GM23338 (cell line): ENCODE data around the gene LDHAL6A. TPM values are rescaled to one million over a fixed set of nuclear protein-coding genes. Genes with fewer than 3 reads are reported as not detected.

Experiments
- ATAC-seq: fragments of 200-7000 bp; cut with Tn5 transposase; 3 replicates; pipeline ENCODE4 v1.9.1; 2020
- DNase-seq: peaks from one replicate; pipeline ENCODE4 v3.0.0-alpha.2; 2015; ENCODE audit warnings: low spot score
- H2AFZ ChIP-seq: fragments of 200-600 bp; sonication (generic); 2 replicates; pipeline ENCODE4 v1.8.0; 2016; ENCODE audit warnings: antibody characterized with exemption, mild to moderate bottlenecking, moderate library complexity
- H3F3A ChIP-seq: fragments of 200-600 bp; sonication (generic); replicated peaks from 2 replicates; pipeline ENCODE4 v1.8.0; 2017; ENCODE audit warnings: antibody characterized with exemption, mixed run types, low read depth
- H3K27ac ChIP-seq: fragments of 200-600 bp; sonication (generic); 2 replicates; pipeline ENCODE4 v1.6.1; 2016; ENCODE audit warnings: low read depth
- H3K27me3 ChIP-seq: fragments of 200-600 bp; sonication (generic); 2 replicates; pipeline ENCODE4 v1.8.0; 2016; ENCODE audit warnings: mild to moderate bottlenecking, mixed run types, moderate library complexity; ENCODE audit not compliant: insufficient read depth
- H3K36me3 ChIP-seq: fragments of 200-600 bp; sonication (generic); 2 replicates; pipeline ENCODE4 v1.8.0; 2016; ENCODE audit warnings: mild to moderate bottlenecking; ENCODE audit not compliant: insufficient read depth
- H3K4me1 ChIP-seq: fragments of 200-600 bp; sonication (generic); 2 replicates; pipeline ENCODE4 v1.8.0; 2016; ENCODE audit warnings: mild to moderate bottlenecking, moderate library complexity; ENCODE audit not compliant: insufficient read depth
- H3K4me2 ChIP-seq: fragments of 200-600 bp; sonication (generic); 2 replicates; pipeline ENCODE4 v1.7.1; 2017; ENCODE audit warnings: mixed run types
- H3K4me3 ChIP-seq: fragments of 200-600 bp; sonication (generic); 2 replicates; pipeline ENCODE4 v1.6.1; 2016; ENCODE audit warnings: mixed run types
- H3K79me2 ChIP-seq: fragments of 200-600 bp; sonication (generic); replicated peaks from 2 replicates; pipeline ENCODE4 v1.8.0; 2017; ENCODE audit warnings: mild to moderate bottlenecking; ENCODE audit not compliant: insufficient read depth
- H3K9me2 ChIP-seq: fragments of 200-600 bp; sonication (generic); 2 replicates; pipeline ENCODE4 v1.8.0; 2017; ENCODE audit not compliant: insufficient read depth
- H4K20me1 ChIP-seq: fragments of 200-600 bp; sonication (generic); replicated peaks from 2 replicates; pipeline ENCODE4 v1.8.0; 2017; ENCODE audit warnings: mild to moderate bottlenecking; ENCODE audit not compliant: insufficient read depth
- H3K27ac Mint-ChIP-seq: 2 replicates; pipeline ENCODE4 v1.8.0; 2020; ENCODE audit warnings: inconsistent platforms, mild to moderate bottlenecking, moderate library complexity, mixed read lengths
- H3K27me3 Mint-ChIP-seq: 3 replicates; pipeline ENCODE4 v1.8.0; 2022; ENCODE audit warnings: low read depth, mild to moderate bottlenecking, moderate library complexity, mixed read lengths, inconsistent platforms; ENCODE audit not compliant: insufficient read depth, poor library complexity
- H3K36me3 Mint-ChIP-seq: 3 replicates; pipeline ENCODE4 v1.8.0; 2021; ENCODE audit warnings: low read depth, mild to moderate bottlenecking, inconsistent platforms, moderate library complexity, mixed read lengths
- H3K4me1 Mint-ChIP-seq: 3 replicates; pipeline ENCODE4 v1.8.0; 2020; ENCODE audit warnings: mild to moderate bottlenecking, inconsistent platforms, mixed read lengths
- H3K4me3 Mint-ChIP-seq: 3 replicates; pipeline ENCODE4 v1.8.0; 2021; ENCODE audit warnings: moderate library complexity, mild to moderate bottlenecking, inconsistent platforms, mixed read lengths
- H3K9me3 Mint-ChIP-seq: 3 replicates; pipeline ENCODE4 v1.8.0; 2020; ENCODE audit warnings: moderate library complexity, mild to moderate bottlenecking, inconsistent platforms, mixed read lengths
- CREB1 ChIP-seq: fragments of 250-450 bp; sonication (Bioruptor Pico); IDR thresholded peaks from 2 replicates; pipeline ENCODE4 v1.5.0; 2020; ENCODE audit warnings: low read depth, mild to moderate bottlenecking, moderate library complexity
- EZH2 ChIP-seq: fragments of 200-600 bp; sonication (generic); IDR thresholded peaks from one replicate; pipeline ENCODE4 v1.8.0; 2017; ENCODE audit warnings: antibody characterized with exemption, mild to moderate bottlenecking, low read depth; ENCODE audit not compliant: unreplicated experiment
- EZH2phosphoT487 ChIP-seq: fragments of 200-600 bp; sonication (generic); IDR thresholded peaks from one replicate; pipeline ENCODE4 v1.8.1; 2018; ENCODE audit warnings: antibody characterized with exemption; ENCODE audit not compliant: unreplicated experiment
- JUNB ChIP-seq: IDR thresholded peaks from one replicate; pipeline ENCODE4 v1.6.1; 2016; ENCODE audit warnings: antibody characterized with exemption; ENCODE audit not compliant: unreplicated experiment
- NANOG ChIP-seq: IDR thresholded peaks from 2 replicates; pipeline ENCODE4 v1.6.1; 2016; ENCODE audit warnings: antibody characterized with exemption, borderline replicate concordance
- POLR2AphosphoS5 ChIP-seq: IDR thresholded peaks from 2 replicates; pipeline ENCODE4 v1.6.1; 2016; ENCODE audit warnings: antibody characterized with exemption, low read depth
- STAT1 ChIP-seq: IDR thresholded peaks from one replicate; pipeline ENCODE4 v1.6.1; 2016; ENCODE audit warnings: antibody characterized with exemption; ENCODE audit not compliant: unreplicated experiment
- ZNF114 ChIP-seq: fragments of 250-450 bp; sonication (Bioruptor Pico); IDR thresholded peaks from 2 replicates; pipeline ENCODE4 v1.5.0; 2020; ENCODE audit warnings: mild to moderate bottlenecking, moderate library complexity
- ZNF331 ChIP-seq: fragments of 250-450 bp; sonication (Bioruptor Pico); IDR thresholded peaks from 2 replicates; pipeline ENCODE4 v1.5.0; 2020; ENCODE audit warnings: low read depth, mild to moderate bottlenecking, moderate library complexity
- polyA plus RNA-seq: library from polyadenylated mRNA; unstranded; fragments of >200 nt; fragmentation: Nextera tagmentation; extraction: Ambion mirVana; gene quantifications from 2 replicates; pipeline ENCODE4 v1.2.1, GENCODE V29; 2016
- total RNA-seq: library from RNA; depleted of rRNA; stranded (reverse); fragments of >200 nt; shearing (Covaris generic); gene quantifications from 2 replicates; pipeline ENCODE4 v1.2.3, GENCODE V29; 2014
- TF ChIP-seq, protein P1 (sequence below): IDR thresholded peaks from 2 replicates; pipeline ENCODE4 v1.6.1; 2016; ENCODE audit warnings: antibody characterized with exemption
- TF ChIP-seq, protein P2 (sequence below), 2 experiments: fragments of 200-600 bp in 1 of 2; sonication (generic) in 1 of 2; conservative IDR thresholded peaks; 2 replicates each; pipeline versions ENCODE4 v1.5.1 to v1.6.1; 2016 to 2017; ENCODE audit warnings: antibody characterized with exemption in 2 of 2, low read depth in 2 of 2, mild to moderate bottlenecking in 2 of 2, moderate library complexity in 1 of 2
- TF ChIP-seq, protein P3 (sequence below): fragments of 250-450 bp; sonication (Bioruptor Pico); IDR thresholded peaks from 2 replicates; pipeline ENCODE4 v1.5.0; 2020; ENCODE audit warnings: mild to moderate bottlenecking, moderate library complexity
- TF ChIP-seq, protein P4 (sequence below): IDR thresholded peaks from one replicate; pipeline ENCODE4 v1.6.1; 2018; ENCODE audit warnings: antibody characterized with exemption; ENCODE audit not compliant: unreplicated experiment

LDHAL6A gene
- total and polyA plus RNA-seq, 2 experiments from 2014 or later, result 0.10 to 0.59 TPM

DNA sequence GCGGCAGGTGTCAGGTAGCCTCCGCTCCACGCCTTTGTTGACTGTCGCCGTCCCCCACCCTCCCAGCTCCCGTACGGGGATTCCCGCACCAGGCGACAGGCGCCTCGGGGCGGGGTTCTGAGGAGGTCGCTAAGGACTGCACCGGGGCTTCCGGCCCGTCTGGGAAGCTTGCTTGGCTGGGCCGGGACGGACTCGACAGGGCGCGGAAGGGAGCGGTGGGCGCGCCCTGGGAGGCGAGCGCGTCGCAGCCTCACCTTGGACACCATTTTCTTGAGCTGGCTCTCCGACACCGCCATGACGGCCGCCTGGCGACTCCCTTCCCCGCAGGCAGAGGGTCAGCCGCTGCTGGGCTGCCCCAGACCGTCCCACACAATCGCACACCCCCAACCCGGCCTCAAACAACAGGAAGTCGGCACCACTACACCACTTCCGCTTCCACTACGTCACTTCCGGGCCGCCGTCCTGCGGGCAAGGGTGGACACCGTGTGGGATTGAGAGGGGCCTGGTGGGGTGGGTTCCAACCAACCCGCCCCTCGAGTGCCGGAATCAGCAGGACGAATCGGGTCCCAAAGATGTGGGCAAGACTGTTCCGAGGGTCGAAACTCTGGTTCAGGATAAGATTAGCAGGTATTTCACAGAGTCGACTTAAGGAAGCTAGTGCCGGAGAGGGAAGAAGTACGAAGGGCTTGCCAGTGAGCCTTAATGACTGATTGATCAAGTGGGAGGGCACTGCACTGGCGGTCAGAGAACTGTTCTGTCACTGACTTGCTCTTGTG is 71.1 kb downstream of the LDHAL6A start, which contains the start of gene TSG101:
Gene TSG101 (minus strand): TSS at position 422 of the 776 bp plus-strand sequence. CDS start 126 bp downstream, at position 296.
- Histone ChIP-seq H3K27me3 (no peaks in the 10 kb centered on the region), H3K4me1 (peaks cover 9% of the 10 kb centered on the region; the same call in 1 of the 2 replicates), H3F3A (no peaks in the 10 kb centered on the region), H3K4me2 (peak within 1 kb of the TSS; percentile 91), H3K79me2 (peaks cover 44% of the 10 kb centered on the region), H2AFZ (peak within 1 kb of the TSS; percentile 66), H3K27ac (peak within 1 kb of the TSS; percentile 93), H3K36me3 (no peaks in the 10 kb centered on the region), H4K20me1 (no peaks in the 10 kb centered on the region; the same call in 1 of the 2 replicates), H3K9me2 (no peaks in the 10 kb centered on the region), H3K4me3 (peak within 1 kb of the TSS; percentile 89)
- Mint-ChIP-seq H3K27me3 (peaks cover 6% of the 10 kb centered on the region), H3K36me3 (no peaks in the 10 kb centered on the region; the same call in 2 of the 3 replicates), H3K9me3 (no peaks in the 10 kb centered on the region), H3K4me3 (peak within 1 kb of the TSS; percentile 99), H3K4me1 (0 out of 3 replicates have a peak, but pooled peaks cover 2% of the 10 kb centered on the region), H3K27ac (peak within 1 kb of the TSS; percentile 99)
- TF ChIP-seq, protein P1, sequence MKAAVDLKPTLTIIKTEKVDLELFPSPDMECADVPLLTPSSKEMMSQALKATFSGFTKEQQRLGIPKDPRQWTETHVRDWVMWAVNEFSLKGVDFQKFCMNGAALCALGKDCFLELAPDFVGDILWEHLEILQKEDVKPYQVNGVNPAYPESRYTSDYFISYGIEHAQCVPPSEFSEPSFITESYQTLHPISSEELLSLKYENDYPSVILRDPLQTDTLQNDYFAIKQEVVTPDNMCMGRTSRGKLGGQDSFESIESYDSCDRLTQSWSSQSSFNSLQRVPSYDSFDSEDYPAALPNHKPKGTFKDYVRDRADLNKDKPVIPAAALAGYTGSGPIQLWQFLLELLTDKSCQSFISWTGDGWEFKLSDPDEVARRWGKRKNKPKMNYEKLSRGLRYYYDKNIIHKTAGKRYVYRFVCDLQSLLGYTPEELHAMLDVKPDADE, result peak; percentile 93
- TF ChIP-seq, protein P2, sequence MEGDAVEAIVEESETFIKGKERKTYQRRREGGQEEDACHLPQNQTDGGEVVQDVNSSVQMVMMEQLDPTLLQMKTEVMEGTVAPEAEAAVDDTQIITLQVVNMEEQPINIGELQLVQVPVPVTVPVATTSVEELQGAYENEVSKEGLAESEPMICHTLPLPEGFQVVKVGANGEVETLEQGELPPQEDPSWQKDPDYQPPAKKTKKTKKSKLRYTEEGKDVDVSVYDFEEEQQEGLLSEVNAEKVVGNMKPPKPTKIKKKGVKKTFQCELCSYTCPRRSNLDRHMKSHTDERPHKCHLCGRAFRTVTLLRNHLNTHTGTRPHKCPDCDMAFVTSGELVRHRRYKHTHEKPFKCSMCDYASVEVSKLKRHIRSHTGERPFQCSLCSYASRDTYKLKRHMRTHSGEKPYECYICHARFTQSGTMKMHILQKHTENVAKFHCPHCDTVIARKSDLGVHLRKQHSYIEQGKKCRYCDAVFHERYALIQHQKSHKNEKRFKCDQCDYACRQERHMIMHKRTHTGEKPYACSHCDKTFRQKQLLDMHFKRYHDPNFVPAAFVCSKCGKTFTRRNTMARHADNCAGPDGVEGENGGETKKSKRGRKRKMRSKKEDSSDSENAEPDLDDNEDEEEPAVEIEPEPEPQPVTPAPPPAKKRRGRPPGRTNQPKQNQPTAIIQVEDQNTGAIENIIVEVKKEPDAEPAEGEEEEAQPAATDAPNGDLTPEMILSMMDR (conservative IDR thresholded peaks at IDR 0.05; ENCODE audit: low read depth in 2 of 2), result no peak
- TF ChIP-seq EZH2phosphoT487 (no peak), NANOG (no peak), JUNB (no peak), STAT1 (no peak), EZH2 (no peak), POLR2AphosphoS5 (peak; percentile 97), ZNF331 (CRISPR knock-in tag) (no peak), CREB1 (CRISPR knock-in tag) (peak; percentile 94), ZNF114 (CRISPR knock-in tag) (no peak)
- TF ChIP-seq, protein P3, sequence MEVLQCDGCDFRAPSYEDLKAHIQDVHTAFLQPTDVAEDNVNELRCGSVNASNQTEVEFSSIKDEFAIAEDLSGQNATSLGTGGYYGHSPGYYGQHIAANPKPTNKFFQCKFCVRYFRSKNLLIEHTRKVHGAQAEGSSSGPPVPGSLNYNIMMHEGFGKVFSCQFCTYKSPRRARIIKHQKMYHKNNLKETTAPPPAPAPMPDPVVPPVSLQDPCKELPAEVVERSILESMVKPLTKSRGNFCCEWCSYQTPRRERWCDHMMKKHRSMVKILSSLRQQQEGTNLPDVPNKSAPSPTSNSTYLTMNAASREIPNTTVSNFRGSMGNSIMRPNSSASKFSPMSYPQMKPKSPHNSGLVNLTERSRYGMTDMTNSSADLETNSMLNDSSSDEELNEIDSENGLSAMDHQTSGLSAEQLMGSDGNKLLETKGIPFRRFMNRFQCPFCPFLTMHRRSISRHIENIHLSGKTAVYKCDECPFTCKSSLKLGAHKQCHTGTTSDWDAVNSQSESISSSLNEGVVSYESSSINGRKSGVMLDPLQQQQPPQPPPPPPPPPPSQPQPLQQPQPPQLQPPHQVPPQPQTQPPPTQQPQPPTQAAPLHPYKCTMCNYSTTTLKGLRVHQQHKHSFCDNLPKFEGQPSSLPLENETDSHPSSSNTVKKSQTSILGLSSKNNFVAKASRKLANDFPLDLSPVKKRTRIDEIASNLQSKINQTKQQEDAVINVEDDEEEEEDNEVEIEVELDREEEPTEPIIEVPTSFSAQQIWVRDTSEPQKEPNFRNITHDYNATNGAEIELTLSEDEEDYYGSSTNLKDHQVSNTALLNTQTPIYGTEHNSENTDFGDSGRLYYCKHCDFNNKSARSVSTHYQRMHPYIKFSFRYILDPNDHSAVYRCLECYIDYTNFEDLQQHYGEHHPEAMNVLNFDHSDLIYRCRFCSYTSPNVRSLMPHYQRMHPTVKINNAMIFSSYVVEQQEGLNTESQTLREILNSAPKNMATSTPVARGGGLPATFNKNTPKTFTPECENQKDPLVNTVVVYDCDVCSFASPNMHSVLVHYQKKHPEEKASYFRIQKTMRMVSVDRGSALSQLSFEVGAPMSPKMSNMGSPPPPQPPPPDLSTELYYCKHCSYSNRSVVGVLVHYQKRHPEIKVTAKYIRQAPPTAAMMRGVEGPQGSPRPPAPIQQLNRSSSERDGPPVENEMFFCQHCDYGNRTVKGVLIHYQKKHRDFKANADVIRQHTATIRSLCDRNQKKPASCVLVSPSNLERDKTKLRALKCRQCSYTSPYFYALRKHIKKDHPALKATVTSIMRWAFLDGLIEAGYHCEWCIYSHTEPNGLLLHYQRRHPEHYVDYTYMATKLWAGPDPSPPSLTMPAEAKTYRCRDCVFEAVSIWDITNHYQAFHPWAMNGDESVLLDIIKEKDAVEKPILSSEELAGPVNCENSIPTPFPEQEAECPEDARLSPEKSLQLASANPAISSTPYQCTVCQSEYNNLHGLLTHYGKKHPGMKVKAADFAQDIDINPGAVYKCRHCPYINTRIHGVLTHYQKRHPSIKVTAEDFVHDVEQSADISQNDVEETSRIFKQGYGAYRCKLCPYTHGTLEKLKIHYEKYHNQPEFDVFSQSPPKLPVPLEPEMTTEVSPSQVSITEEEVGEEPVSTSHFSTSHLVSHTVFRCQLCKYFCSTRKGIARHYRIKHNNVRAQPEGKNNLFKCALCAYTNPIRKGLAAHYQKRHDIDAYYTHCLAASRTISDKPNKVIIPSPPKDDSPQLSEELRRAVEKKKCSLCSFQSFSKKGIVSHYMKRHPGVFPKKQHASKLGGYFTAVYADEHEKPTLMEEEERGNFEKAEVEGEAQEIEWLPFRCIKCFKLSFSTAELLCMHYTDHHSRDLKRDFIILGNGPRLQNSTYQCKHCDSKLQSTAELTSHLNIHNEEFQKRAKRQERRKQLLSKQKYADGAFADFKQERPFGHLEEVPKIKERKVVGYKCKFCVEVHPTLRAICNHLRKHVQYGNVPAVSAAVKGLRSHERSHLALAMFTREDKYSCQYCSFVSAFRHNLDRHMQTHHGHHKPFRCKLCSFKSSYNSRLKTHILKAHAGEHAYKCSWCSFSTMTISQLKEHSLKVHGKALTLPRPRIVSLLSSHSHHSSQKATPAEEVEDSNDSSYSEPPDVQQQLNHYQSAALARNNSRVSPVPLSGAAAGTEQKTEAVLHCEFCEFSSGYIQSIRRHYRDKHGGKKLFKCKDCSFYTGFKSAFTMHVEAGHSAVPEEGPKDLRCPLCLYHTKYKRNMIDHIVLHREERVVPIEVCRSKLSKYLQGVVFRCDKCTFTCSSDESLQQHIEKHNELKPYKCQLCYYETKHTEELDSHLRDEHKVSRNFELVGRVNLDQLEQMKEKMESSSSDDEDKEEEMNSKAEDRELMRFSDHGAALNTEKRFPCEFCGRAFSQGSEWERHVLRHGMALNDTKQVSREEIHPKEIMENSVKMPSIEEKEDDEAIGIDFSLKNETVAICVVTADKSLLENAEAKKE (CRISPR knock-in tag), result no peak
- TF ChIP-seq, protein P4, sequence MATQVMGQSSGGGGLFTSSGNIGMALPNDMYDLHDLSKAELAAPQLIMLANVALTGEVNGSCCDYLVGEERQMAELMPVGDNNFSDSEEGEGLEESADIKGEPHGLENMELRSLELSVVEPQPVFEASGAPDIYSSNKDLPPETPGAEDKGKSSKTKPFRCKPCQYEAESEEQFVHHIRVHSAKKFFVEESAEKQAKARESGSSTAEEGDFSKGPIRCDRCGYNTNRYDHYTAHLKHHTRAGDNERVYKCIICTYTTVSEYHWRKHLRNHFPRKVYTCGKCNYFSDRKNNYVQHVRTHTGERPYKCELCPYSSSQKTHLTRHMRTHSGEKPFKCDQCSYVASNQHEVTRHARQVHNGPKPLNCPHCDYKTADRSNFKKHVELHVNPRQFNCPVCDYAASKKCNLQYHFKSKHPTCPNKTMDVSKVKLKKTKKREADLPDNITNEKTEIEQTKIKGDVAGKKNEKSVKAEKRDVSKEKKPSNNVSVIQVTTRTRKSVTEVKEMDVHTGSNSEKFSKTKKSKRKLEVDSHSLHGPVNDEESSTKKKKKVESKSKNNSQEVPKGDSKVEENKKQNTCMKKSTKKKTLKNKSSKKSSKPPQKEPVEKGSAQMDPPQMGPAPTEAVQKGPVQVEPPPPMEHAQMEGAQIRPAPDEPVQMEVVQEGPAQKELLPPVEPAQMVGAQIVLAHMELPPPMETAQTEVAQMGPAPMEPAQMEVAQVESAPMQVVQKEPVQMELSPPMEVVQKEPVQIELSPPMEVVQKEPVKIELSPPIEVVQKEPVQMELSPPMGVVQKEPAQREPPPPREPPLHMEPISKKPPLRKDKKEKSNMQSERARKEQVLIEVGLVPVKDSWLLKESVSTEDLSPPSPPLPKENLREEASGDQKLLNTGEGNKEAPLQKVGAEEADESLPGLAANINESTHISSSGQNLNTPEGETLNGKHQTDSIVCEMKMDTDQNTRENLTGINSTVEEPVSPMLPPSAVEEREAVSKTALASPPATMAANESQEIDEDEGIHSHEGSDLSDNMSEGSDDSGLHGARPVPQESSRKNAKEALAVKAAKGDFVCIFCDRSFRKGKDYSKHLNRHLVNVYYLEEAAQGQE, result no peak
- DNase-seq, result peak; percentile 95
- peak; percentile 96 for ATAC-seq
